Osteoblast (primary cell): ENCODE results near the gene RER1. TPM values are rescaled to one million over a fixed set of nuclear protein-coding genes. Genes with fewer than 3 reads are reported as not detected.

Experiments used
- DNase-seq: peaks from one replicate; pipeline ENCODE4 v3.0.0; 2011; ENCODE audit warnings: low spot score, mixed read lengths; ENCODE audit not compliant: insufficient read length; ENCODE audit errors: missing footprints
- H2AFZ ChIP-seq: 2 replicates; pipeline ENCODE4 v1.6.0; 2011; ENCODE audit warnings: mild to moderate bottlenecking, low read length
- H3K27ac ChIP-seq: 2 replicates; pipeline ENCODE4 v1.5.1; 2011; ENCODE audit warnings: mild to moderate bottlenecking, low read depth, low read length, moderate library complexity
- H3K27me3 ChIP-seq: 2 replicates; pipeline ENCODE4 v1.6.0; 2012; ENCODE audit warnings: mild to moderate bottlenecking, control low read depth, inconsistent platforms, low read length, moderate library complexity; ENCODE audit not compliant: insufficient read depth
- H3K36me3 ChIP-seq: 2 replicates; pipeline ENCODE4 v1.5.1; 2011; ENCODE audit warnings: mild to moderate bottlenecking, low read length, control low read depth, moderate library complexity; ENCODE audit not compliant: insufficient read depth
- H3K4me1 ChIP-seq: 2 replicates; pipeline ENCODE4 v1.5.1; 2011; ENCODE audit warnings: mild to moderate bottlenecking, low read length, control low read depth, moderate library complexity; ENCODE audit not compliant: insufficient read depth
- H3K4me2 ChIP-seq: 2 replicates; pipeline ENCODE4 v1.6.0; 2011; ENCODE audit warnings: mild to moderate bottlenecking, low read length; ENCODE audit not compliant: insufficient read depth
- H3K4me3 ChIP-seq: fragments of 200-600 bp; sonication (generic); 3 replicates; pipeline ENCODE4 v1.5.1; 2012; ENCODE audit warnings: mild to moderate bottlenecking, low read length, inconsistent platforms; ENCODE audit not compliant: insufficient read depth
- H3K79me2 ChIP-seq: 2 replicates; pipeline ENCODE4 v1.6.0; 2012; ENCODE audit warnings: mild to moderate bottlenecking, low read length, control low read depth, inconsistent platforms; ENCODE audit not compliant: insufficient read depth
- H3K9me3 ChIP-seq: 2 replicates; pipeline ENCODE4 v1.5.1; 2011; ENCODE audit warnings: low read depth, low read length, control low read depth
- H4K20me1 ChIP-seq: 2 replicates; pipeline ENCODE4 v1.6.0; 2012; ENCODE audit warnings: mild to moderate bottlenecking, low read length, control low read depth; ENCODE audit not compliant: insufficient read depth
- CTCF ChIP-seq: IDR thresholded peaks from 2 replicates; pipeline ENCODE4 v1.5.1; 2011; ENCODE audit warnings: mild to moderate bottlenecking, low read depth, low read length, moderate library complexity; ENCODE audit errors: extremely low read depth
- total RNA-seq: library from RNA; depleted of rRNA; stranded (reverse); fragments of >200 nt; gene quantifications from 2 replicates; pipeline ENCODE4 v1.2.3, GENCODE V29; 2012

RER1 gene
- total RNA-seq, 1 donor, result 95.2 TPM

GRCh38 chr1:2400950-2401649 lies 9.5 kb downstream of the RER1 start:
- Histone ChIP-seq H3K27me3 (no peaks in the 10 kb centered on the region), H3K9me3 (no peaks in the 10 kb centered on the region), H3K79me2 (peaks cover 69% of the 10 kb centered on the region), H3K4me1 (peaks cover 7% of the 10 kb centered on the region), H3K4me2 (no peak overlapping the region), H3K36me3 (peaks cover 89% of the 10 kb centered on the region), H4K20me1 (peaks cover 41% of the 10 kb centered on the region), H3K27ac (no peak overlapping the region), H2AFZ (no peak overlapping the region), H3K4me3 (no peak overlapping the region)
- no peak for TF ChIP-seq CTCF
- peak; percentile 70 for DNase-seq

- Histone ChIP-seq H3K36me3 (peaks cover 78% of the 10 kb centered on the region), H2AFZ (no peak overlapping the region), H3K79me2 (peaks cover 57% of the 10 kb centered on the region), H3K4me1 (peaks cover 7% of the 10 kb centered on the region), H3K4me3 (no peak overlapping the region), H4K20me1 (peaks cover 32% of the 10 kb centered on the region), H3K4me2 (no peak overlapping the region), H3K27ac (no peak overlapping the region), H3K9me3 (no peaks in the 10 kb centered on the region), H3K27me3 (no peaks in the 10 kb centered on the region)
- DNase-seq, result no peak
- no peak for TF ChIP-seq CTCF
Measured at GRCh38 chr1:2402420-2402819, 10.8 kb downstream of the RER1 start.

GRCh38 chr1:2403273-2403672 lies 11.6 kb downstream of the RER1 start:
- Histone ChIP-seq H4K20me1 (peaks cover 29% of the 10 kb centered on the region), H2AFZ (no peak overlapping the region)

More at GRCh38 chr1:2403273-2403672, 11.6 kb downstream of the RER1 start:
- peaks cover 50% of the 10 kb centered on the region for H3K79me2 ChIP-seq
- H3K4me3 ChIP-seq, result no peak overlapping the region
- H3K9me3 ChIP-seq, result no peaks in the 10 kb centered on the region
- no peak overlapping the region for H3K27ac ChIP-seq
- no peak for TF ChIP-seq CTCF
- peaks cover 72% of the 10 kb centered on the region for H3K36me3 ChIP-seq
- no peaks in the 10 kb centered on the region for H3K27me3 ChIP-seq
- no peak for DNase-seq
- H3K4me1 ChIP-seq, result peaks cover 7% of the 10 kb centered on the region
- no peak overlapping the region for H3K4me2 ChIP-seq
